OCI-LY3 (cell line): Measurements from ENCODE around the gene ELK3.

ENCODE experiments used
- H2AFZ ChIP-seq: fragments of 200-600, 300-600 bp; shearing (Covaris generic); 2 replicates; pipeline ENCODE4 v1.6.0; 2014; ENCODE audit warnings: antibody characterized with exemption, low read depth, low read length
- H3K27ac ChIP-seq: fragments of 200-600, 300-600 bp; sonication (generic); 2 replicates; pipeline ENCODE4 v1.5.1; 2014; ENCODE audit warnings: mild to moderate bottlenecking, low read length, moderate library complexity, mixed read lengths
- H3K27me3 ChIP-seq: fragments of 200-600, 300-600 bp; sonication (generic); 2 replicates; pipeline ENCODE4 v1.6.1; 2014; ENCODE audit warnings: low read depth, low read length, mixed read lengths
- H3K36me3 ChIP-seq: fragments of 200-600, 300-600 bp; sonication (generic); replicated peaks from 2 replicates; pipeline ENCODE3; 2014; ENCODE audit warnings: low read depth, low read length, mixed read lengths
- H3K4me1 ChIP-seq: fragments of 300-600, 200-600 bp; sonication (generic); 2 replicates; pipeline ENCODE4 v1.6.1; 2014; ENCODE audit warnings: low read length, mixed read lengths
- H3K4me2 ChIP-seq: fragments of 200-600, 300-600 bp; sonication (generic); 2 replicates; pipeline ENCODE4 v1.6.1; 2014; ENCODE audit warnings: low read length, mixed read lengths
- H3K4me3 ChIP-seq: fragments of 300-600, 200-600 bp; sonication (generic); 2 replicates; pipeline ENCODE4 v1.5.1; 2014; ENCODE audit warnings: antibody characterized with exemption, mild to moderate bottlenecking, low read length, moderate library complexity
- H3K79me2 ChIP-seq: fragments of 300-600, 200-600 bp; shearing (Covaris generic); 2 replicates; pipeline ENCODE4 v1.6.1; 2014; ENCODE audit warnings: mild to moderate bottlenecking, low read length, mixed read lengths
- H3K9ac ChIP-seq: fragments of 300-600, 200-600 bp; shearing (Covaris generic); 2 replicates; pipeline ENCODE4 v1.6.0; 2014; ENCODE audit warnings: mild to moderate bottlenecking, low read length, moderate library complexity
- H3K9me3 ChIP-seq: fragments of 200-600, 300-600 bp; shearing (Covaris generic); 2 replicates; pipeline ENCODE4 v1.6.1; 2014; ENCODE audit warnings: low read length, mixed read lengths; ENCODE audit not compliant: insufficient read depth
- H4K20me1 ChIP-seq: fragments of 200-600, 300-600 bp; sonication (generic); 2 replicates; pipeline ENCODE4 v1.6.1; 2016; ENCODE audit warnings: low read length, mixed read lengths; ENCODE audit not compliant: insufficient read depth
- CTCF ChIP-seq: fragments of 200-600, 300-600 bp; sonication (generic); IDR thresholded peaks from 2 replicates; pipeline ENCODE4 v1.5.1; 2014; ENCODE audit warnings: antibody characterized with exemption, low read length, low read depth
- EZH2phosphoT487 ChIP-seq: fragments of 200-600 bp; shearing (Covaris generic); IDR thresholded peaks from 2 replicates; pipeline ENCODE4 v1.6.1; 2018; ENCODE audit warnings: antibody characterized with exemption, mixed run types, low read depth

The ELK3 gene

DNA sequence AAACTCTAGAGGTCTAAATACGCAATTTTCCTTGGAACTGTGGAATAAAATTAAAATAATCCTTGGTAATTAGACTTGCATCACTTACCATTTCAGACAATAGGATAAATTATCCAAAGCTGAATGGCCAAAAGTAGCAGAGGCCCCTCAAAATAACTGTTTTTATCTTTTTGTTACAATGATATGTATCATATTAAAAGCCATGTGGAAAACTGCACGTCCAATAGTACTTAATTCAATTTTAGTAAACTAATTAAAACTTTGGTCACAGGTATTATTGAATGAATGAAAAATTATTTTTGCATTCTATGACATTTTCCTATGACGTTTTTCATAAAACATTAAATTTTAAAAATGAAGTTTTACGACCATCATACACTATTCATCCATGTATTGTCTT is 107.6 kb downstream of the ELK3 start:
- Histone ChIP-seq H3K27ac (no peak overlapping the region), H3K4me2 (no peak overlapping the region), H3K27me3 (no peaks in the 10 kb centered on the region), H3K9me3 (no peaks in the 10 kb centered on the region), H3K4me1 (no peaks in the 10 kb centered on the region), H3K36me3 (no peaks in the 10 kb centered on the region), H3K9ac (no peak overlapping the region), H4K20me1 (no peaks in the 10 kb centered on the region), H2AFZ (no peak overlapping the region), H3K79me2 (no peaks in the 10 kb centered on the region), H3K4me3 (no peak overlapping the region)
- no peak for TF ChIP-seq CTCF

- no peaks in the 10 kb centered on the region for H3K36me3 ChIP-seq
- no peaks in the 10 kb centered on the region for H3K9me3 ChIP-seq
- no peaks in the 10 kb centered on the region for H3K4me1 ChIP-seq
- no peak overlapping the region for H2AFZ ChIP-seq
- H4K20me1 ChIP-seq = no peaks in the 10 kb centered on the region
- H3K4me2 ChIP-seq = no peak overlapping the region
- no peaks in the 10 kb centered on the region for H3K79me2 ChIP-seq
- H3K4me3 ChIP-seq = no peak overlapping the region
- no peak overlapping the region for H3K9ac ChIP-seq
- H3K27me3 ChIP-seq = no peaks in the 10 kb centered on the region
- no peak overlapping the region for H3K27ac ChIP-seq
- no peak for TF ChIP-seq CTCF
- no peak for TF ChIP-seq EZH2phosphoT487
These were observed 108.6 kb downstream of the ELK3 start for GRCh38 chr12:96302687-96303310.

DNA sequence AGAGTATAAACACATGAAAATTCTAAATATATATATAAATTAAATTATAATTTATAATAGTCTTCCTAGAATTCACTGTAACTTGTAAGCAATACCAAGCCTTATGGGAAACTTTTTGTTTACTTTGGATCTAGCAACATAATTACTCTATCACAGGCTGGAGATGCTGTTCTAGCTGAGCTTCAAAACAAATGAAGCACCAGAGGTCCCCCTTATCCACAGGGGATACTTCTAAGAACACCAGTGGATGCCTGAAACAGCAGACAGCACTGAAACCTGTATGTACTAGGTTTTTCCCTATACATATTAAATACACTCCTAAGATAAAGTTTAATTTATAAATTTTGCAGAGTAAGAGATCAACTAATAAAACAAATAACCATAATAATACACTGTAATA is 109.5 kb downstream of the ELK3 start:
- TF ChIP-seq CTCF = no peak
- TF ChIP-seq EZH2phosphoT487 = no peak
- no peak overlapping the region for H3K9ac ChIP-seq
- no peak overlapping the region for H3K4me3 ChIP-seq
- no peak overlapping the region for H2AFZ ChIP-seq
- H3K4me1 ChIP-seq = no peaks in the 10 kb centered on the region
- no peaks in the 10 kb centered on the region for H3K9me3 ChIP-seq
- H3K27me3 ChIP-seq = no peaks in the 10 kb centered on the region
- H3K27ac ChIP-seq = no peak overlapping the region
- H3K79me2 ChIP-seq = no peaks in the 10 kb centered on the region
- no peaks in the 10 kb centered on the region for H3K36me3 ChIP-seq
- H3K4me2 ChIP-seq = no peak overlapping the region
- no peaks in the 10 kb centered on the region for H4K20me1 ChIP-seq

DNA sequence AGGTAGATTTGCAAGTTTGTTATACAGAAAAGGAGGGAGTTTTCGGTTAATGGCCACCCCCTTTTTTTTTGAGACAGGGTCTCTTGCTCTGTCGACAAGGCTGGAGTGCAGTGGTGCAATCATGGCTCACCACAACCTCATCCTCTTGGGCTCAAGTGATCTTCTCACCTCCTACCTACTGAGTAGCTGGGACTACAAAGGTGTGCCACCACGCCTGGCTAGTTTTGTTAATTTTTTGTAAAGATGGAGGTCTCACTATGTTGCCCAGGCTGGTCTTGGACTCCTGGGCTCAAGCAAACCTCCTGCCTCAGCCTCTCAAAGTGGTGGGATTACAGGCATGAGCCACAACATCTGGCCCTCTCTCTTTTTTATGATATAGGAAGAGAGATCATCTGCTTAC is 111.5 kb downstream of the ELK3 start:
- Histone ChIP-seq H3K4me1 (no peaks in the 10 kb centered on the region), H4K20me1 (no peaks in the 10 kb centered on the region), H3K36me3 (peaks cover 3% of the 10 kb centered on the region), H3K27me3 (no peaks in the 10 kb centered on the region), H3K9ac (no peak overlapping the region), H3K4me3 (no peak overlapping the region), H3K79me2 (no peaks in the 10 kb centered on the region), H3K9me3 (no peaks in the 10 kb centered on the region), H3K27ac (no peak overlapping the region), H3K4me2 (no peak overlapping the region), H2AFZ (no peak overlapping the region)
- no peak for TF ChIP-seq EZH2phosphoT487
- TF ChIP-seq CTCF = no peak
